Measurements from ENCODE around the gene RIC1. TPM values are rescaled to one million over a fixed set of nuclear protein-coding genes. Genes with fewer than 3 reads are reported as not detected.
A peak's percentile ranks its signal among the peaks of the same experiment; 100 is the strongest.

Gene RIC1
- total and polyA plus RNA-seq, 2 donors = 10.3 to 23.9 TPM

DNA sequence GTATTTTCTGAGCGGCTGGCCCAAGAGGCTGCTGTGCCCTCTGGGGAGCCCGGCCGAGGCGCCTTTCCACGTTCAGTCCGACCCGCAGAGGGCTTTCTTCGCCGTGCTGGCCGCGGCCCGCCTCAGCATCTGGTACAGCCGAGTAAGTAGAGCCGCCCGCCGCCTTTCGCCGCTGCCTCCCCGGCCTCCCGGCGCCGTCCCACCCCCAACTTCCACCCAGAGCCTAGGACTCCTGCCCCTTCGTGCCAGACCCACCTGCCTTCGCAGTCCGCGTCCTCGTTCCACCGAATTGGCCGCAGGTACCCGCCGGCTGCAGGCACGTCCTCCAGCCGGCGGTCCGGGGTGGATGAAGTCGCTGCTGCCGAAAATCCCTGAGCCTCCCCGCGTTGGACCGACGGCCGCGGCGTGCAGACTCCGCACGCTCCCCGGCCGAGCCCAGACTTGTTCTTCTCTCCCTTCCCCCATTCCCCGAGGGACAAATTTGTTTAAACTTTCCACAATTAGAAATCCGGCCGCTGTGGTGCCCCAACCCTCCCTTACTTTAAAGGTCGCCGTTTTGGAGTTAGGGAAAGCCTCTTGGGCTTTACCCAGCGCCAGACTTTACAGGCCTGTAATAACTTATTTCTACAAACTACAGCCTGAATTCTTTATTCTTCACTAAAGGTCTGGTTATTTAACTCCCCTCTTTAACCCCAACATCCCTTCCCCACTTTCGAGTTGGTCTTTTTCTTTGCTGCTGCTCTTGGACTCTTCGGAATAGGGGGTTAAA, 589 bp downstream of the RIC1 start:
- peak in 7 of 9 donors; percentile 26 to 62 (median 40) for DNase-seq (ENCODE audit: low read depth in 6 of 9, low spot score in 9 of 9)
- peak overlapping the region; percentile 84 to 100 for H3K27ac ChIP-seq (ENCODE audit: low read depth in 1 of 2, low read length in 1 of 2)
- WGBS = under 1% methylated on average over 56 of the region's 56 CpGs
- H3K4me3 ChIP-seq (ENCODE audit: low read length in 2 of 2) = peak overlapping the region; percentile 94 to 100
- H3K27me3 ChIP-seq (ENCODE audit: control insufficient read depth in 2 of 2, insufficient read depth in 1 of 2, low read length in 1 of 2) = no peaks in the 10 kb centered on the region
- peaks cover 22 to 31% of the 10 kb centered on the region in 2 donors for H3K4me1 ChIP-seq (ENCODE audit: control insufficient read depth in 2 of 2, insufficient read depth in 2 of 2, low read length in 2 of 2)
- no peaks in the 10 kb centered on the region for H3K9me3 ChIP-seq (ENCODE audit: control insufficient read depth in 2 of 2, insufficient read depth in 1 of 2, low read length in 1 of 2)
- peaks cover 0 to 4% of the 10 kb centered on the region in 2 donors for H3K36me3 ChIP-seq (ENCODE audit: control insufficient read depth in 2 of 2, insufficient read depth in 2 of 2, low read length in 1 of 2)

DNA sequence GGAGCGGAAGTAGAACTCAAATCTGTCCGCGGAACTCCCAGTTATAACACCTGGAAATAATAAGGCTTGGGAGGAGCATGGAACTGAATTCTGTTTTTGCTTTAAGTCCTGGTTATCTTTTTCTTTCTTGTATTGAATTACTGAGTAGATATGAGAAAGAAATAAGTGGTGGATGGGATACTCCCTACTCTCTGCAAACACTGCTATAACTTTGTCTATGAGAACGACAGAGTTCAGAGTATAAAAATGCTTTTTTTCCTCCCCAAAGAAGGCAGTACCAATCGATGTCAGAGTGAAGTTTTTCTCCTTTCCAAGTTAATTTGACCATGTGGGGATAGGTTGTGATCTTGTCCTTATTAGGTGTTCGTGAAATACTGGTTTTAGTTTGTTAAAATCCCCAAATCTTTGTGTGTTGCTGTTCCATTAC, 1.2 kb downstream of the RIC1 start:
- Histone ChIP-seq H3K36me3 (ENCODE audit: control insufficient read depth in 2 of 2, insufficient read depth in 2 of 2, low read length in 1 of 2) (peaks cover 0 to 4% of the 10 kb centered on the region in 2 donors), H3K4me1 (ENCODE audit: control insufficient read depth in 2 of 2, insufficient read depth in 2 of 2, low read length in 2 of 2) (peaks cover 21 to 27% of the 10 kb centered on the region in 2 donors), H3K27ac (ENCODE audit: low read depth in 1 of 2, low read length in 1 of 2) (peak overlapping the region; percentile 84 to 100), H3K27me3 (ENCODE audit: control insufficient read depth in 2 of 2, insufficient read depth in 1 of 2, low read length in 1 of 2) (no peaks in the 10 kb centered on the region), H3K9me3 (ENCODE audit: control insufficient read depth in 2 of 2, insufficient read depth in 1 of 2, low read length in 1 of 2) (no peaks in the 10 kb centered on the region), H3K4me3 (ENCODE audit: low read length in 2 of 2) (peak overlapping the region; percentile 94 to 100)
- 2% methylated on average over 6 of the region's 6 CpGs for WGBS
- peak in 8 of 9 donors; percentile 13 to 72 (median 28) for DNase-seq (ENCODE audit: low read depth in 6 of 9, low spot score in 9 of 9)

DNA sequence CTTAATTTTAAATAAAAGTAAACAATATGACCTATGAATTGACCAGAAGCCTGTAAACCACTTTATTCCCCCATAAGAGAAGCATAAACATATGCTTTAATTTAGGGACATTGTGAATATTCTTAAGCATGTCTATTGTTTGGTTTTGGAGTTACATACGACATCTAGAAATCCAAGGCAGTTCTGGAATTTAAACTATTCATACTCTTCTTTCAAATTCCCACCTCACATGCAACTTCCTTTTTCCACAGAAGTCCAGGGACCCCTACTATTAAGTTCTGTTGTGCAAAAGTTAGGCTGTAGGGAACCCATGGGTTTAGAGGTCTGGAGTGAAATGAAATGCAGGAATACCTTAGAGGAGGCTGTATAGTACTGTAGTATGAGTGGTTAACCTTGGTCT, 2.1 kb downstream of the RIC1 start:
- Histone ChIP-seq H3K9me3 (ENCODE audit: control insufficient read depth in 2 of 2, insufficient read depth in 1 of 2, low read length in 1 of 2) (no peaks in the 10 kb centered on the region), H3K4me1 (ENCODE audit: control insufficient read depth in 2 of 2, insufficient read depth in 2 of 2, low read length in 2 of 2) (peaks cover 14 to 18% of the 10 kb centered on the region in 2 donors), H3K4me3 (ENCODE audit: low read length in 2 of 2) (no peak overlapping the region), H3K36me3 (ENCODE audit: control insufficient read depth in 2 of 2, insufficient read depth in 2 of 2, low read length in 1 of 2) (no peaks in the 10 kb centered on the region), H3K27me3 (ENCODE audit: control insufficient read depth in 2 of 2, insufficient read depth in 1 of 2, low read length in 1 of 2) (no peaks in the 10 kb centered on the region), H3K27ac (ENCODE audit: low read depth in 1 of 2, low read length in 1 of 2) (no peak overlapping the region)
- WGBS = 97% methylated on average over 1 of the region's 1 CpG
- DNase-seq (ENCODE audit: low read depth in 6 of 9, low spot score in 9 of 9) = no peak

DNA sequence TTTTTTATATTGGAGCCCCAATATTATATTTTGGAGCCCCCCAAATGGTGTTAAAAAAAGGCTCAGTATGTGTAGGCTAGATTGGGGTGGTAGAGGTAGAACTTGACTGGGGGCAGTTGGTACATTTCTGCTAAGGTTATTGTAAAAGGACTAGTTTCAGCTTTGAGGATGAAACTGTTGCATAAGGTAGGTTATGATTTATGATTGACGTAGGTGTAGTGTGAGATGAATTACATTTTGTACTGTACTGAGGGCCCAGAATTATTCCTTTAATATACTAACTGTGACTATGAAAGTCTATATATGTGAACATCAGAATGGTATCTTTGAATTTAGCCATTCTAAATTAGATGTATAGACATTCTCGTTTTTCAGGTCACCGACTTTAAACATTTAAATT, 3.6 kb downstream of the RIC1 start:
- H3K27me3 ChIP-seq (ENCODE audit: control insufficient read depth in 2 of 2, insufficient read depth in 1 of 2, low read length in 1 of 2) = no peaks in the 10 kb centered on the region
- H3K9me3 ChIP-seq (ENCODE audit: control insufficient read depth in 2 of 2, insufficient read depth in 1 of 2, low read length in 1 of 2) = no peaks in the 10 kb centered on the region
- no peak for DNase-seq (ENCODE audit: low read depth in 6 of 9, low spot score in 9 of 9)
- peaks cover 0 to 4% of the 10 kb centered on the region in 2 donors for H3K36me3 ChIP-seq (ENCODE audit: control insufficient read depth in 2 of 2, insufficient read depth in 2 of 2, low read length in 1 of 2)
- peaks cover 4 to 8% of the 10 kb centered on the region in 2 donors for H3K4me1 ChIP-seq (ENCODE audit: control insufficient read depth in 2 of 2, insufficient read depth in 2 of 2, low read length in 2 of 2)
- no peak overlapping the region for H3K4me3 ChIP-seq (ENCODE audit: low read length in 2 of 2)
- H3K27ac ChIP-seq (ENCODE audit: low read depth in 1 of 2, low read length in 1 of 2) = no peak overlapping the region
- 94% methylated on average over 3 of the region's 3 CpGs for whole genome bisulfite sequencing

DNA sequence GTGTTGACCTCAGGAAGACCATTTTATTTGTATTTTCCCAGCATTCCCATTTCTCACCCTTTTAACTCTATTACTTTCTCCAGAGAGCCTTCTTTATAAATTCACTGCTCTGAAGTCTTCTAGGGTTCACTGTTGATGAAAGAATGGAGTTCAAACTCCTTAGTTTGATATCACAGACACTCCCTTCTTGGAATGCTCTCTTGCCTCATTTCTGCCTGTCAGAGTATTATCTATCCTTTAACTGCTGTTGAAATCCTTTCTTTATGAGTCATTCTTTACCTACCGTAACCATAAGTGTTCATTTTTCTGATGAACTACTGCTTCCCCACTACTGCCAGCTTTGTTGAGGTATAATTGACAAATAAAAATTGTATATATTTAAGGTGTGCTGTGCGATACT, 4.3 kb downstream of the RIC1 start:
- Histone ChIP-seq H3K27ac (ENCODE audit: low read depth in 1 of 2, low read length in 1 of 2) (no peak overlapping the region), H3K4me3 (ENCODE audit: low read length in 2 of 2) (no peak overlapping the region), H3K9me3 (ENCODE audit: control insufficient read depth in 2 of 2, insufficient read depth in 1 of 2, low read length in 1 of 2) (no peaks in the 10 kb centered on the region), H3K36me3 (ENCODE audit: control insufficient read depth in 2 of 2, insufficient read depth in 2 of 2, low read length in 1 of 2) (peaks cover 0 to 5% of the 10 kb centered on the region in 2 donors), H3K4me1 (ENCODE audit: control insufficient read depth in 2 of 2, insufficient read depth in 2 of 2, low read length in 2 of 2) (peaks cover 0 to 8% of the 10 kb centered on the region in 2 donors), H3K27me3 (ENCODE audit: control insufficient read depth in 2 of 2, insufficient read depth in 1 of 2, low read length in 1 of 2) (no peaks in the 10 kb centered on the region)
- 94% methylated on average over 2 of the region's 2 CpGs for WGBS
- DNase-seq (ENCODE audit: low read depth in 6 of 9, low spot score in 9 of 9) = no peak

DNA sequence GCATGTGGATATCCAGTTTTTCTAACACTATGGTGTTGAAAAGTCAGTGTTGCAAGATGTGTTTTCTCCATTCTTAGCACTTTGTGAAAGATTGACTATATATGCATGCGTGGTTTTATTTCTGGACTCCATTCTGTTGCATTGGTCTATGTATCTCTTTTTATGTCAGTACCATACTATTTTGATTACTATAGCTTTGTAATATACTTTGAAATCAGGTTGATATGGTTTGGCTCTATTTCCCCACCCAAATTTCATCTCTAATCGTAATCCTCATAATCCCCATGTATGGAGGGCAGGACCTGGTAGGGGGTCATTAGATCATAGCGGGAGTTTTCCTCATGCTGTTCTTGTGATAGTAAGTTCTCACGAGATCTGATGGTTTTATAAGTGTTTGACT, 6.5 kb downstream of the RIC1 start:
- Histone ChIP-seq H3K9me3 (ENCODE audit: control insufficient read depth in 2 of 2, insufficient read depth in 1 of 2, low read length in 1 of 2) (peaks cover 0 to 4% of the 10 kb centered on the region in 2 donors), H3K4me1 (ENCODE audit: control insufficient read depth in 2 of 2, insufficient read depth in 2 of 2, low read length in 2 of 2) (peaks cover 0 to 5% of the 10 kb centered on the region in 2 donors), H3K27ac (ENCODE audit: low read depth in 1 of 2, low read length in 1 of 2) (no peak overlapping the region), H3K4me3 (ENCODE audit: low read length in 2 of 2) (no peak overlapping the region), H3K36me3 (ENCODE audit: control insufficient read depth in 2 of 2, insufficient read depth in 2 of 2, low read length in 1 of 2) (peaks cover 0 to 5% of the 10 kb centered on the region in 2 donors), H3K27me3 (ENCODE audit: control insufficient read depth in 2 of 2, insufficient read depth in 1 of 2, low read length in 1 of 2) (no peaks in the 10 kb centered on the region)
- 99% methylated on average over 4 of the region's 4 CpGs for WGBS
- no peak for DNase-seq (ENCODE audit: low read depth in 6 of 9, low spot score in 9 of 9)

DNA sequence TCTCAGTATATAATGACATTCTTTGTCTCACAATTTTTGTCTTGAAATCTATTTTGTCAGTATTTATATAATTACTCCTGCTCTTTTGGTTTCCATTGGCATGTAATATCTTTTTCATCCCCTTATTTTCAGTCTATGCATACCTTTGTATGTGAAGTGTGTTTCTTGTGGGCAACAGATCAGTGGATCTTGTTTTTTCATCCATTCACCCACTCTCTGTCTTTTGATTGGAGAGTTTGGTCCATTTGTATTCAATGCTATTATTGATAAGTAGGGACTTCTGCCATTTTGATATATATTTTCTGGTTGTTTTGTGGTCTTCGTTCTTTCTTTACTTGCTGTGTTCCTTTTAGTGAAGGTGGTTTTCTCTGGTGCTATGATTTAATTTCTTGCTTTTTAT, 10.9 kb downstream of the RIC1 start:
- Histone ChIP-seq H3K27me3 (ENCODE audit: control insufficient read depth in 2 of 2, insufficient read depth in 1 of 2, low read length in 1 of 2) (no peaks in the 10 kb centered on the region), H3K27ac (ENCODE audit: low read depth in 1 of 2, low read length in 1 of 2) (no peak overlapping the region), H3K36me3 (ENCODE audit: control insufficient read depth in 2 of 2, insufficient read depth in 2 of 2, low read length in 1 of 2) (peaks cover 0 to 5% of the 10 kb centered on the region in 2 donors), H3K4me3 (ENCODE audit: low read length in 2 of 2) (no peak overlapping the region), H3K4me1 (ENCODE audit: control insufficient read depth in 2 of 2, insufficient read depth in 2 of 2, low read length in 2 of 2) (no peaks in the 10 kb centered on the region), H3K9me3 (ENCODE audit: control insufficient read depth in 2 of 2, insufficient read depth in 1 of 2, low read length in 1 of 2) (peaks cover 0 to 4% of the 10 kb centered on the region in 2 donors)
- 96% methylated on average over 1 of the region's 1 CpG for WGBS
- DNase-seq (ENCODE audit: low read depth in 6 of 9, low spot score in 9 of 9) = no peak

DNA sequence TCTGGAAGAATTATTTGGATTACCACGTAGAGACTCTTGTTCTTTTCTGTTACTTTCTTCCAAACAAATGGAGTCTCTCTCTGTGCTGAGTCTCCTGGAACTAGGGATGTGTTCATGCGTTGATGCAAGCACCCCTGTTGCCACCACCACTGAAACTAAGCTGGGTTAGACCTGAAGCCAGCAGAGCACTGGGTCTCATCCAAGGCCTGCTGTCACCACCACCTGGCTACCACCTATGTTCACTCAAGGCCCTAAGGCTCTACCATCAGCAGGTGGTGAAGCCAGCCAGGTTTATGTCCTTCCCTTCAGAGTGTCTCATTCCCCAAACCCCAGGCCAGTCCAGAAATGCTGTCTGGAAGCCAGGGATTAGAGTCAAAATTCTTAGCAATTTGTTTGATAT, 13.3 kb downstream of the RIC1 start:
- H3K4me3 ChIP-seq (ENCODE audit: low read length in 2 of 2) = no peak overlapping the region
- peaks cover 0 to 4% of the 10 kb centered on the region in 2 donors for H3K9me3 ChIP-seq (ENCODE audit: control insufficient read depth in 2 of 2, insufficient read depth in 1 of 2, low read length in 1 of 2)
- no peaks in the 10 kb centered on the region for H3K27me3 ChIP-seq (ENCODE audit: control insufficient read depth in 2 of 2, insufficient read depth in 1 of 2, low read length in 1 of 2)
- 97% methylated on average over 2 of the region's 2 CpGs for WGBS
- DNase-seq (ENCODE audit: low read depth in 6 of 9, low spot score in 9 of 9) = no peak
- H3K27ac ChIP-seq (ENCODE audit: low read depth in 1 of 2, low read length in 1 of 2) = no peak overlapping the region
- peaks cover 0 to 4% of the 10 kb centered on the region in 2 donors for H3K36me3 ChIP-seq (ENCODE audit: control insufficient read depth in 2 of 2, insufficient read depth in 2 of 2, low read length in 1 of 2)
- H3K4me1 ChIP-seq (ENCODE audit: control insufficient read depth in 2 of 2, insufficient read depth in 2 of 2, low read length in 2 of 2) = no peaks in the 10 kb centered on the region

DNA sequence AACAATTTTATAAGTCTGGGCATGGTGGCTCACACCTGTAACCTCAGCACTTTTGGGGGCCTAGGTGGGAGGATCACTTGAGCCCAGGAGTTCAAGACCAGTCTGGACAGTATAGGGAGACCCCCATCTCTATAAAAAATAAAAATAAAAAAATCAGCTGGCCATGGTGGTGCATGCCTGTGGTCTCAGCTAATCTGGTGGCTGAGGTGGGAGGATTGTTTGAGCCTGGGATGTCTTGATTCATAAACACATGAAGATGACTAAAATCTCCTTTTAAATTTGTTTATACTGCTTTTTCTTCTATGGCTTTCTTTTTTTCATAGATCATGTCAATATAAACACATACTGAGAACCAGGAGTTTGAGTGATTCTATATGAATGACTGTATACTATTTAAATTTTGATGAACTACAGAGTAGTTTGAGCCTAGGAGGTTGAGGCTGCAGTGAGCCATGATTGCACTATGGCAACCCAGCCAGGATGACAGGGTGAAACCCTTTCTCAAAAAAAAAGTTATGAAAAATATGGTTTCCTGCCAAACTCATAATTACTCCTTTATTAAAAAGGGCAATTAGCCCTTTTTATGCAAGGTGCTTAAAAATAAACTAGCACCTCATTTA, 14.2 kb downstream of the RIC1 start:
- no peaks in the 10 kb centered on the region for H3K4me1 ChIP-seq (ENCODE audit: control insufficient read depth in 2 of 2, insufficient read depth in 2 of 2, low read length in 2 of 2)
- no peak for DNase-seq (ENCODE audit: low read depth in 6 of 9, low spot score in 9 of 9)
- no peak overlapping the region for H3K27ac ChIP-seq (ENCODE audit: low read depth in 1 of 2, low read length in 1 of 2)
- no peak overlapping the region for H3K4me3 ChIP-seq (ENCODE audit: low read length in 2 of 2)
- H3K9me3 ChIP-seq (ENCODE audit: control insufficient read depth in 2 of 2, insufficient read depth in 1 of 2, low read length in 1 of 2) = peaks cover 0 to 7% of the 10 kb centered on the region in 2 donors
- no peaks in the 10 kb centered on the region for H3K36me3 ChIP-seq (ENCODE audit: control insufficient read depth in 2 of 2, insufficient read depth in 2 of 2, low read length in 1 of 2)
- H3K27me3 ChIP-seq (ENCODE audit: control insufficient read depth in 2 of 2, insufficient read depth in 1 of 2, low read length in 1 of 2) = no peaks in the 10 kb centered on the region
